GM12878 (cell line): ENCODE measurements around the gene ANKRD33B. TPM values are rescaled to one million over a fixed set of nuclear protein-coding genes. Genes with fewer than 3 reads are reported as not detected.
A peak's percentile ranks its signal among the peaks of the same experiment; 100 is the strongest.

Experiments used
- ATAC-seq: fragments of 200-7000 bp; cut with Tn5 transposase; 3 replicates; pipeline ENCODE4 v1.9.1; 2020; ENCODE audit warnings: mild to moderate bottlenecking, moderate library complexity
- BruUV-seq: library from RNA; stranded (reverse); fragments of 400-500 nt; replicated peaks from 2 replicates; lab custom pipeline; 2021; lab: Mats Ljungman, UMichigan
- CTCF ChIA-PET: fragments of 300-600 bp; sonication (Branson Sonifier 250); formaldehyde crosslinking; extraction: SDS; loops from one replicate; lab custom pipeline; 2021; ENCODE audit warnings: inconsistent platforms; lab: Yijun Ruan, JAX
- POLR2A ChIA-PET: fragments of 350-600 bp; formaldehyde crosslinking; extraction: SDS; loops from one replicate; lab custom pipeline; 2021; ENCODE audit warnings: inconsistent platforms; lab: Charles Lee
- RAD21 ChIA-PET: fragments of 300-600 bp; sonication (Branson Sonifier 250); formaldehyde crosslinking; loops from one replicate; lab custom pipeline; 2023; ENCODE audit warnings: antibody characterized with exemption; ENCODE audit not compliant: unreplicated experiment; lab: Charles Lee
- SMC1A ChIA-PET: fragments of 300-600 bp; sonication (Branson Sonifier 250); formaldehyde crosslinking; loops from one replicate; lab custom pipeline; 2023; ENCODE audit not compliant: unreplicated experiment, uncharacterized antibody; lab: Charles Lee
- DNase-seq: peaks from one replicate; pipeline ENCODE4 v3.0.0-alpha.2; 2011; ENCODE audit warnings: low read depth, low spot score
- FAIRE-seq: peaks from 3 replicates; lab custom pipeline; 2011; peaks lifted over from hg19 to GRCh38; lab: Jason Lieb, UNC
- H2AFZ ChIP-seq: 2 replicates; pipeline ENCODE4 v1.6.0; 2011; ENCODE audit warnings: low read depth, low read length, control low read depth; ENCODE audit not compliant: control insufficient read depth
- H3K27ac ChIP-seq: 2 replicates; pipeline ENCODE4 v1.5.1; 2011; ENCODE audit warnings: control low read depth; ENCODE audit not compliant: control insufficient read depth, insufficient read depth
- H3K27me3 ChIP-seq, 2 experiments: replicated peaks in 1 of 2; 2 replicates each; pipeline versions ENCODE4 v1.6.0 to v1.6.1; 2011; ENCODE audit warnings: low read length in 1 of 2; ENCODE audit not compliant: control insufficient read depth in 2 of 2, insufficient read depth in 2 of 2
- H3K36me3 ChIP-seq, 2 experiments: 2 replicates each; pipeline ENCODE4 v1.5.1; 2011; ENCODE audit warnings: low read length in 1 of 2; ENCODE audit not compliant: control insufficient read depth in 2 of 2, insufficient read depth in 2 of 2
- H3K4me1 ChIP-seq: 2 replicates; pipeline ENCODE4 v1.6.1; 2011; ENCODE audit warnings: mild to moderate bottlenecking, low read length, moderate library complexity, mixed read lengths; ENCODE audit not compliant: control insufficient read depth, insufficient read depth
- H3K4me2 ChIP-seq: 2 replicates; pipeline ENCODE4 v1.6.0; 2011; ENCODE audit warnings: control low read depth; ENCODE audit not compliant: control insufficient read depth, insufficient read depth
- H3K4me3 ChIP-seq: fragments of 200-600 bp; sonication (generic); 2 replicates; pipeline ENCODE4 v1.5.1; 2016
- H3K79me2 ChIP-seq: 2 replicates; pipeline ENCODE4 v1.6.0; 2011; ENCODE audit warnings: low read length; ENCODE audit not compliant: control insufficient read depth, insufficient read depth
- H3K9ac ChIP-seq: 2 replicates; pipeline ENCODE4 v1.8.0; 2011; ENCODE audit warnings: low read length, control low read depth, mixed read lengths; ENCODE audit not compliant: control insufficient read depth, insufficient read depth
- H3K9me3 ChIP-seq: replicated peaks from 3 replicates; pipeline ENCODE4 v1.5.1; 2011; ENCODE audit warnings: mild to moderate bottlenecking, low read length; ENCODE audit not compliant: control insufficient read depth, insufficient read depth
- H4K20me1 ChIP-seq: 2 replicates; pipeline ENCODE4 v1.6.0; 2011; ENCODE audit not compliant: control insufficient read depth, insufficient read depth
- BCLAF1 ChIP-seq: fragments of 450-650 bp; IDR thresholded peaks from 2 replicates; pipeline ENCODE4 v1.6.1; 2017; ENCODE audit warnings: antibody characterized with exemption, mild to moderate bottlenecking, moderate library complexity
- MYB ChIP-seq: fragments of 150-350 bp; IDR thresholded peaks from 2 replicates; pipeline ENCODE4 v1.6.1; 2014; ENCODE audit warnings: mild to moderate bottlenecking, low read depth, low read length, borderline replicate concordance
- USF1 ChIP-seq: IDR thresholded peaks from 2 replicates; pipeline ENCODE4 v1.6.1; 2011; ENCODE audit warnings: borderline replicate concordance, low read depth, mild to moderate bottlenecking, moderate library complexity, mixed read lengths, low read length; ENCODE audit not compliant: insufficient read depth; ENCODE audit errors: extremely low read length
- WGBS: methylation state at CpG from one replicate; pipeline ENCODE4 v1.1.6; 2016; ENCODE audit warnings: low lambda C conversion rate; ENCODE audit not compliant: insufficient replicate concordance, insufficient coverage; ENCODE audit errors: missing lambda C conversion rate; 5-methylcytosine and 5-hydroxymethylcytosine counted together
- in situ Hi-C: fragments of 300-500 bp; cut with MboI; formaldehyde crosslinking; loops from 9 replicates; pipeline ENCODE4 v1.14.3; 2018; ENCODE audit warnings: mixed read lengths
- intact Hi-C: fragments of 100-400 bp; cut with micrococcal nuclease; formaldehyde crosslinking; loops from one replicate; pipeline ENCODE4 v1.14.2; 2022; ENCODE audit not compliant: unreplicated experiment
- polyA plus RNA-seq, 11 experiments: library from polyadenylated mRNA; depleted of rRNA in 4 of 11; unstranded in 6 of 11; stranded (reverse) in 5 of 11; fragments of >200 nt; fragmentation: Nextera tagmentation in 4 of 11; fragmentation: Illumina TruSeq in 1 of 11; extraction: Ambion mirVana in 4 of 11; extraction: Trizol in 1 of 11; gene quantifications; 1 replicate in 1 of 11; 2 replicates in 10 of 11; pipeline versions ENCODE4 v1.2.1 to v1.2.3, GENCODE V29; 2011 to 2016; ENCODE audit warnings: inconsistent platforms in 2 of 11, missing spikeins in 2 of 11, low read depth in 1 of 11
- total RNA-seq, 4 experiments: library from RNA; depleted of rRNA in 3 of 4; stranded (reverse); fragments of >200 nt in 3 of 4; fragmentation: Illumina TruSeq in 1 of 4; extraction: Trizol in 1 of 4; gene quantifications; 2 replicates each; pipeline versions ENCODE4 v1.2.1 to v1.2.3, GENCODE V29; 2013 to 2021

ANKRD33B gene
- total and polyA plus RNA-seq, 10 of the 15 experiments (the other 5 are each of a cell fraction or from before 2014, with no cell fraction given) = 4.9 to 61.6 (median 15.6) TPM

GRCh38 chr5:10581867-10582511, 18.1 kb downstream of the ANKRD33B start:
- Histone ChIP-seq H3K36me3 (peaks cover 9 to 14% of the 10 kb centered on the region in 2 experiments; a peak in 3 of 4 replicates), H3K9me3 (no peaks in the 10 kb centered on the region), H4K20me1 (peaks cover 3% of the 10 kb centered on the region; the same call in 1 of the 2 replicates), H3K79me2 (peaks cover 95% of the 10 kb centered on the region), H3K4me1 (peaks cover 84% of the 10 kb centered on the region), H3K27me3 (no peaks in the 10 kb centered on the region), H3K4me2 (0 out of 2 replicates have a peak overlapping the region, but pooled peaks have one; percentile 67), H3K9ac (no peak overlapping the region), H3K4me3 (no peak overlapping the region), H3K27ac (peak overlapping the region; percentile 69; the same call in 1 of the 2 replicates)
- SMC1A ChIA-PET = interaction anchor here (1.6 to 1.9 kb wide), 3 partner anchors 21 to 45 kb away, joined by 3 to 11 read pairs (median 5); no protein-coding TSS in a partner anchor
- CTCF ChIA-PET = interaction anchor here (1.0 to 2.2 kb wide), 3 partner anchors 18 to 46 kb away, joined by 3 to 7 read pairs (median 4); no protein-coding TSS in a partner anchor
- DNase-seq = no peak
- BruUV-seq = no TSS peak
- 81% methylated on average over 7 of the region's 7 CpGs for WGBS
- RAD21 ChIA-PET = interaction anchor here (0.6 to 1.6 kb wide), 3 partner anchors 18 to 107 kb away, joined by 3 read pairs; no protein-coding TSS in a partner anchor
- POLR2A ChIA-PET = interaction anchor here (1.1 to 1.6 kb wide), 3 partner anchors 11 to 46 kb away, joined by 3 to 6 read pairs (median 3); no protein-coding TSS in a partner anchor
- no peak for ATAC-seq
- FAIRE-seq = no peak
- TF ChIP-seq USF1 (no peak), MYB (no peak), BCLAF1 (no peak)
- TF ChIP-seq, all 136 proteins: peak for 0
- intact Hi-C loops = no loop called here
- no peak overlapping the region for H2AFZ ChIP-seq
- in situ Hi-C loops = no loop called here
